Testis (tissue), 2 donors: Measurements from ENCODE around the gene DPP10.

Experiments used
- CTCF ChIP-seq, 3 experiments: fragments of 450-650 bp in 2 of 3; fragments of 200-600 bp in 1 of 3; sonication (generic) in 1 of 3; IDR thresholded peaks; one replicate each; pipeline ENCODE4 v1.5.1; 2016 to 2019; ENCODE audit warnings: antibody characterized with exemption in 3 of 3, mild to moderate bottlenecking in 2 of 3, moderate library complexity in 1 of 3
- POLR2A ChIP-seq: fragments of 450-650 bp; IDR thresholded peaks from one replicate; pipeline ENCODE4 v1.6.1; 2017; ENCODE audit warnings: antibody characterized with exemption, mild to moderate bottlenecking, moderate library complexity

GRCh38 chr2:114786901-114787300 is 344.5 kb downstream of the DPP10 start:
- TF ChIP-seq CTCF (IDR thresholded peaks at IDR 0.05) (no peak), POLR2A (no peak)
